Liver (tissue), 9 donors: ENCODE results near the gene S100A5. TPM values are rescaled to one million over a fixed set of nuclear protein-coding genes. Genes with fewer than 3 reads are reported as not detected.

Source experiments
- DNase-seq: peaks from one replicate; pipeline ENCODE4 v3.0.0-alpha.2; 2017; ENCODE audit warnings: low spot score
- H3K27ac ChIP-seq, 2 donors: one replicate each; pipeline ENCODE4 v1.7.0; 2013; ENCODE audit warnings: inconsistent platforms in 2 of 2, low read length in 2 of 2, control low read depth in 1 of 2, low read depth in 1 of 2, mild to moderate bottlenecking in 1 of 2
- H3K27me3 ChIP-seq, 4 donors: one replicate each; pipeline versions ENCODE4 v1.6.1 to v1.7.0; 2013; ENCODE audit warnings: low read length in 3 of 4, inconsistent platforms in 1 of 4, mild to moderate bottlenecking in 1 of 4, moderate library complexity in 1 of 4; ENCODE audit not compliant: control insufficient read depth in 4 of 4, insufficient read depth in 4 of 4
- H3K36me3 ChIP-seq, 4 donors: one replicate each; pipeline versions ENCODE4 v1.6.1 to v1.7.0; 2013; ENCODE audit warnings: low read length in 3 of 4, mild to moderate bottlenecking in 3 of 4, low read depth in 1 of 4, moderate library complexity in 1 of 4; ENCODE audit not compliant: control insufficient read depth in 4 of 4, insufficient read depth in 3 of 4
- H3K4me1 ChIP-seq, 4 donors: one replicate each; pipeline versions ENCODE4 v1.6.1 to v1.7.0; 2013; ENCODE audit warnings: low read length in 3 of 4, mild to moderate bottlenecking in 3 of 4, moderate library complexity in 1 of 4; ENCODE audit not compliant: control insufficient read depth in 4 of 4, insufficient read depth in 4 of 4
- H3K4me3 ChIP-seq, 3 donors: one replicate each; pipeline versions ENCODE4 v1.6.1 to v1.7.0; 2013; ENCODE audit warnings: low read length in 3 of 3, control low read depth in 1 of 3, low read depth in 1 of 3, mild to moderate bottlenecking in 1 of 3
- H3K9ac ChIP-seq, 2 donors: one replicate each; pipeline ENCODE4 v1.7.0; 2013; ENCODE audit warnings: low read length in 2 of 2, mild to moderate bottlenecking in 2 of 2, moderate library complexity in 2 of 2, control low read depth in 1 of 2, low read depth in 1 of 2
- H3K9me3 ChIP-seq, 4 donors: one replicate each; pipeline versions ENCODE4 v1.6.1 to v1.7.0; 2013; ENCODE audit warnings: low read length in 3 of 4; ENCODE audit not compliant: control insufficient read depth in 4 of 4
- ATF3 ChIP-seq: IDR thresholded peaks from 2 replicates; pipeline ENCODE4 v1.6.1; 2016; ENCODE audit warnings: antibody characterized with exemption
- EGR1 ChIP-seq, 2 donors: IDR thresholded peaks; 2 replicates each; pipeline ENCODE4 v1.6.1; 2016 to 2018; ENCODE audit warnings: antibody characterized with exemption in 2 of 2, low read depth in 2 of 2
- FOXA1 ChIP-seq: IDR thresholded peaks from 2 replicates; pipeline ENCODE4 v1.6.1; 2016; ENCODE audit warnings: antibody characterized with exemption
- FOXA2 ChIP-seq: IDR thresholded peaks from 2 replicates; pipeline ENCODE4 v1.6.1; 2016; ENCODE audit warnings: antibody characterized with exemption
- GABPA ChIP-seq, 2 donors: IDR thresholded peaks in 1 of 2; conservative IDR thresholded peaks in 1 of 2; 2 replicates each; pipeline ENCODE4 v1.6.1; 2016; ENCODE audit warnings: antibody characterized with exemption in 2 of 2, mild to moderate bottlenecking in 1 of 2, moderate library complexity in 1 of 2
- HNF4A ChIP-seq, 2 donors: conservative IDR thresholded peaks; 2 replicates each; pipeline ENCODE4 v1.6.1; 2016; ENCODE audit warnings: antibody characterized with exemption in 2 of 2, mild to moderate bottlenecking in 2 of 2
- HNF4G ChIP-seq: IDR thresholded peaks from 2 replicates; pipeline ENCODE4 v1.6.1; 2016; ENCODE audit warnings: antibody characterized with exemption
- JUND ChIP-seq, 2 donors: IDR thresholded peaks; 2 replicates each; pipeline ENCODE4 v1.6.1; 2016; ENCODE audit warnings: antibody characterized with exemption in 2 of 2
- NR2F2 ChIP-seq: IDR thresholded peaks from 2 replicates; pipeline ENCODE4 v1.6.1; 2016; ENCODE audit warnings: antibody characterized with exemption
- RAD21 ChIP-seq, 2 donors: IDR thresholded peaks; 2 replicates each; pipeline ENCODE4 v1.6.1; 2016; ENCODE audit warnings: antibody characterized with exemption in 2 of 2, mild to moderate bottlenecking in 2 of 2
- REST ChIP-seq: IDR thresholded peaks from 2 replicates; pipeline ENCODE4 v1.6.1; 2016; ENCODE audit warnings: antibody characterized with exemption, mild to moderate bottlenecking
- RXRA ChIP-seq, 2 donors: IDR thresholded peaks; 2 replicates each; pipeline ENCODE4 v1.6.1; 2017 to 2018; ENCODE audit warnings: antibody characterized with exemption in 2 of 2, mild to moderate bottlenecking in 1 of 2
- SP1 ChIP-seq: IDR thresholded peaks from 2 replicates; pipeline ENCODE4 v1.6.1; 2018; ENCODE audit warnings: antibody characterized with exemption, mild to moderate bottlenecking
- YY1 ChIP-seq: IDR thresholded peaks from 2 replicates; pipeline ENCODE4 v1.6.1; 2016; ENCODE audit warnings: antibody characterized with exemption, mild to moderate bottlenecking
- WGBS: extraction: QIAGEN DNeasy Blood & Tissue Kit; methylation state at CpG from one replicate; pipeline ENCODE4 v1.1.7; 2013; 5-methylcytosine and 5-hydroxymethylcytosine counted together
- polyA plus RNA-seq, 2 donors: library from polyadenylated mRNA; stranded (reverse) in 1 of 2; unstranded in 1 of 2; fragments of 200-250 nt in 1 of 2; fragments of >200 nt in 1 of 2; fragmentation: Nextera tagmentation in 1 of 2; extraction: Ambion mirVana in 1 of 2; gene quantifications; one replicate each; pipeline versions ENCODE4 v1.2.1 to v1.2.3, GENCODE V29; 2013 to 2015
- total RNA-seq, 2 donors: library from RNA; depleted of rRNA; stranded (reverse); fragments of >200 nt; gene quantifications; one replicate each; pipeline ENCODE4 v1.2.3, GENCODE V29; 2014
- TF ChIP-seq, protein P1 (sequence below): IDR thresholded peaks from 2 replicates; pipeline ENCODE4 v1.6.1; 2016; ENCODE audit warnings: antibody characterized with exemption
- TF ChIP-seq, protein P2 (sequence below): fragments of 150-350 bp; IDR thresholded peaks from 2 replicates; pipeline ENCODE4 v1.5.1; 2017; ENCODE audit warnings: improper control_type of control experiment, low read depth, low read length; ENCODE audit not compliant: missing input control
- donor health status: healthy.
- donor health status: healthy.
- donor health status: healthy.
- donor health status: healthy.
- donor health status: healthy.

The S100A5 gene
- total and polyA plus RNA-seq, 4 donors: not detected

DNA sequence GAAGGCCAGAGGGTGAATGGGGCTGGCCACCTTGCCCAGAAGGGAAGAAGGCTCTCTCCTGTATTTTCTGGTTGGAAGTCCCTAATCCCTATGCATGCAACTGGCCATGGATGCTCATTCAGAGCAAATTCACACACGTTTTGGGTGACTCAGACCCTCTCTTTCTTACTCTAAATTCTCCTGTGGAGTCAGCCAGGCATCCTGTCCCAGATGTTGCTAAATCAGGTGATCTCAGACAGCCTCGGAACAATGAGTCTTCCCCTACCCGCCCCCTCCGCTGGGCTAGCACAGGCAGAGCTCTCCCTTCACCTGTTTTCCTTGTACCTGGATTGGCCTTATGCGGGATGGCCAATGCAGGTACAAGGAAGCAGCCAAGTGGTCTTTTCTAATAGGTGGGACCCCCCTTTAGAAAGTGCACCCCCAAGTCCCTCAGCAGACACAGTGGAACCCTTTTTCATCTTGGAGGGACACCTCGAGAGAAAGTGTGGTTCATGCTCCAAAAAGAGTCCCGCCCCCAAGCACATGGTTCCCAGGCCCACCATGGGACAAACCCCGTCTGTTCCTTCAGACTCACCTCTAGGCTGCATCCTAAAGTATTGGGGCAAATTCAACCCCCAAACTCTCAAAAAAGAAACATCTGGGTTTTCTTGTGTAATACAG, 13.6 kb downstream of the S100A5 start:
- WGBS: 88% methylated on average over 8 of the region's 8 CpGs
- no peaks in the 10 kb centered on the region for H3K36me3 ChIP-seq
- peaks cover 0 to 6% (median 3%) of the 10 kb centered on the region in 4 donors for H3K27me3 ChIP-seq
- H3K9me3 ChIP-seq: no peaks in the 10 kb centered on the region
- no peak overlapping the region for H3K27ac ChIP-seq
- no peak for DNase-seq
- peaks cover 0 to 2% (median 0%) of the 10 kb centered on the region in 4 donors for H3K4me1 ChIP-seq
- no peak overlapping the region for H3K9ac ChIP-seq
- H3K4me3 ChIP-seq: no peak overlapping the region
- TF ChIP-seq RAD21 (IDR thresholded peaks at IDR 0.05): no peak
- TF ChIP-seq HNF4G: no peak
- no peak for TF ChIP-seq GABPA (IDR thresholded peaks at IDR 0.05 in 1 of 2, conservative IDR thresholded peaks at IDR 0.05 in 1 of 2)
- TF ChIP-seq NR2F2: no peak
- TF ChIP-seq HNF4A (conservative IDR thresholded peaks at IDR 0.05): no peak
- TF ChIP-seq JUND (IDR thresholded peaks at IDR 0.05): no peak
- no peak for TF ChIP-seq SP1
- TF ChIP-seq, protein P1, sequence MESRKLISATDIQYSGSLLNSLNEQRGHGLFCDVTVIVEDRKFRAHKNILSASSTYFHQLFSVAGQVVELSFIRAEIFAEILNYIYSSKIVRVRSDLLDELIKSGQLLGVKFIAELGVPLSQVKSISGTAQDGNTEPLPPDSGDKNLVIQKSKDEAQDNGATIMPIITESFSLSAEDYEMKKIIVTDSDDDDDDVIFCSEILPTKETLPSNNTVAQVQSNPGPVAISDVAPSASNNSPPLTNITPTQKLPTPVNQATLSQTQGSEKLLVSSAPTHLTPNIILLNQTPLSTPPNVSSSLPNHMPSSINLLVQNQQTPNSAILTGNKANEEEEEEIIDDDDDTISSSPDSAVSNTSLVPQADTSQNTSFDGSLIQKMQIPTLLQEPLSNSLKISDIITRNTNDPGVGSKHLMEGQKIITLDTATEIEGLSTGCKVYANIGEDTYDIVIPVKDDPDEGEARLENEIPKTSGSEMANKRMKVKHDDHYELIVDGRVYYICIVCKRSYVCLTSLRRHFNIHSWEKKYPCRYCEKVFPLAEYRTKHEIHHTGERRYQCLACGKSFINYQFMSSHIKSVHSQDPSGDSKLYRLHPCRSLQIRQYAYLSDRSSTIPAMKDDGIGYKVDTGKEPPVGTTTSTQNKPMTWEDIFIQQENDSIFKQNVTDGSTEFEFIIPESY: no peak
- TF ChIP-seq FOXA1: no peak
- no peak for TF ChIP-seq RXRA (IDR thresholded peaks at IDR 0.05)
- TF ChIP-seq FOXA2: no peak
- no peak for TF ChIP-seq REST
- TF ChIP-seq, protein P2, sequence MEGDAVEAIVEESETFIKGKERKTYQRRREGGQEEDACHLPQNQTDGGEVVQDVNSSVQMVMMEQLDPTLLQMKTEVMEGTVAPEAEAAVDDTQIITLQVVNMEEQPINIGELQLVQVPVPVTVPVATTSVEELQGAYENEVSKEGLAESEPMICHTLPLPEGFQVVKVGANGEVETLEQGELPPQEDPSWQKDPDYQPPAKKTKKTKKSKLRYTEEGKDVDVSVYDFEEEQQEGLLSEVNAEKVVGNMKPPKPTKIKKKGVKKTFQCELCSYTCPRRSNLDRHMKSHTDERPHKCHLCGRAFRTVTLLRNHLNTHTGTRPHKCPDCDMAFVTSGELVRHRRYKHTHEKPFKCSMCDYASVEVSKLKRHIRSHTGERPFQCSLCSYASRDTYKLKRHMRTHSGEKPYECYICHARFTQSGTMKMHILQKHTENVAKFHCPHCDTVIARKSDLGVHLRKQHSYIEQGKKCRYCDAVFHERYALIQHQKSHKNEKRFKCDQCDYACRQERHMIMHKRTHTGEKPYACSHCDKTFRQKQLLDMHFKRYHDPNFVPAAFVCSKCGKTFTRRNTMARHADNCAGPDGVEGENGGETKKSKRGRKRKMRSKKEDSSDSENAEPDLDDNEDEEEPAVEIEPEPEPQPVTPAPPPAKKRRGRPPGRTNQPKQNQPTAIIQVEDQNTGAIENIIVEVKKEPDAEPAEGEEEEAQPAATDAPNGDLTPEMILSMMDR: no peak
- TF ChIP-seq YY1: no peak
- no peak for TF ChIP-seq EGR1 (IDR thresholded peaks at IDR 0.05; ENCODE audit: low read depth in 2 of 2)
- no peak for TF ChIP-seq ATF3

DNA sequence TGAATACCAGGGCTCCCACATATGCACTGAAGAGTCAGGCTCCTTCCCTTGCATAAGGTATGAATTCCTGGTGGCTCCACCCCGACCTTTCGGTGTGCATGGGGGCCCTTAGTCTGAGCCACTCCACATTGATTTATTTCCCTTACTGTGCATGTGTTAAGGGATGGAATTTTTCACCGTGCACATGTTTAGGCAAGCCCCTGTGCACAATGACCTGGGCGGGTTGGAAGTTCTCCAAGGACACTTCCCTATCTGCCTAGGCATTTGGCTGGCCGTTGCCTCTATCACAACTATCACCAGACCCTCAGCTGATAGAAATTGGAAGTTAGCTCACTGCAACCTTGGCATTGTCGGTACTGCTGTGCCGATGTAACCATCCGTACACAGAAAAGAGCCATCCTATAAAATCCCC, 14.6 kb downstream of the S100A5 start:
- Histone ChIP-seq H3K9me3 (no peaks in the 10 kb centered on the region), H3K36me3 (no peaks in the 10 kb centered on the region), H3K27me3 (no peaks in the 10 kb centered on the region), H3K27ac (no peak overlapping the region), H3K4me3 (no peak overlapping the region), H3K4me1 (peaks cover 0 to 2% (median 0%) of the 10 kb centered on the region in 4 donors), H3K9ac (no peak overlapping the region)
- DNase-seq: peak; percentile 33
- 54% methylated on average over 8 of the region's 8 CpGs for WGBS
- TF ChIP-seq REST (no peak), HNF4G (no peak), RAD21 (IDR thresholded peaks at IDR 0.05) (no peak), EGR1 (IDR thresholded peaks at IDR 0.05; ENCODE audit: low read depth in 2 of 2) (no peak), ATF3 (no peak), NR2F2 (no peak), FOXA1 (no peak), JUND (IDR thresholded peaks at IDR 0.05) (no peak), YY1 (no peak), GABPA (IDR thresholded peaks at IDR 0.05 in 1 of 2, conservative IDR thresholded peaks at IDR 0.05 in 1 of 2) (no peak)
- TF ChIP-seq, protein P1: no peak
